Upper lobe of left lung (tissue), 4 donors: ENCODE results near the gene P2RX1.

Source experiments
- POLR2A ChIP-seq, 4 donors: fragments of 450-650 bp; IDR thresholded peaks; one replicate each; pipeline ENCODE4 v1.5.1; 2016 to 2017; ENCODE audit warnings: antibody characterized with exemption in 4 of 4, mild to moderate bottlenecking in 2 of 4
- TF ChIP-seq, protein P1 (sequence below), 6 experiments: fragments of 450-650 bp in 4 of 6; fragments of 200-600 bp in 2 of 6; sonication (generic) in 2 of 6; IDR thresholded peaks; one replicate each; pipeline ENCODE4 v1.5.1; 2016 to 2019; ENCODE audit warnings: antibody characterized with exemption in 6 of 6

- TF ChIP-seq, protein P1, sequence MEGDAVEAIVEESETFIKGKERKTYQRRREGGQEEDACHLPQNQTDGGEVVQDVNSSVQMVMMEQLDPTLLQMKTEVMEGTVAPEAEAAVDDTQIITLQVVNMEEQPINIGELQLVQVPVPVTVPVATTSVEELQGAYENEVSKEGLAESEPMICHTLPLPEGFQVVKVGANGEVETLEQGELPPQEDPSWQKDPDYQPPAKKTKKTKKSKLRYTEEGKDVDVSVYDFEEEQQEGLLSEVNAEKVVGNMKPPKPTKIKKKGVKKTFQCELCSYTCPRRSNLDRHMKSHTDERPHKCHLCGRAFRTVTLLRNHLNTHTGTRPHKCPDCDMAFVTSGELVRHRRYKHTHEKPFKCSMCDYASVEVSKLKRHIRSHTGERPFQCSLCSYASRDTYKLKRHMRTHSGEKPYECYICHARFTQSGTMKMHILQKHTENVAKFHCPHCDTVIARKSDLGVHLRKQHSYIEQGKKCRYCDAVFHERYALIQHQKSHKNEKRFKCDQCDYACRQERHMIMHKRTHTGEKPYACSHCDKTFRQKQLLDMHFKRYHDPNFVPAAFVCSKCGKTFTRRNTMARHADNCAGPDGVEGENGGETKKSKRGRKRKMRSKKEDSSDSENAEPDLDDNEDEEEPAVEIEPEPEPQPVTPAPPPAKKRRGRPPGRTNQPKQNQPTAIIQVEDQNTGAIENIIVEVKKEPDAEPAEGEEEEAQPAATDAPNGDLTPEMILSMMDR (IDR thresholded peaks at IDR 0.05): no peak
- no peak for TF ChIP-seq POLR2A (IDR thresholded peaks at IDR 0.05)
Measured at GRCh38 chr17:3956327-3956957, 40.2 kb upstream of the P2RX1 start.
